ENCODE results near the gene POMC. TPM values are rescaled to one million over a fixed set of nuclear protein-coding genes. Genes with fewer than 3 reads are reported as not detected.

The POMC gene
- 1.0 TPM in 2 replicates for polyA plus RNA-seq (2013)

DNA sequence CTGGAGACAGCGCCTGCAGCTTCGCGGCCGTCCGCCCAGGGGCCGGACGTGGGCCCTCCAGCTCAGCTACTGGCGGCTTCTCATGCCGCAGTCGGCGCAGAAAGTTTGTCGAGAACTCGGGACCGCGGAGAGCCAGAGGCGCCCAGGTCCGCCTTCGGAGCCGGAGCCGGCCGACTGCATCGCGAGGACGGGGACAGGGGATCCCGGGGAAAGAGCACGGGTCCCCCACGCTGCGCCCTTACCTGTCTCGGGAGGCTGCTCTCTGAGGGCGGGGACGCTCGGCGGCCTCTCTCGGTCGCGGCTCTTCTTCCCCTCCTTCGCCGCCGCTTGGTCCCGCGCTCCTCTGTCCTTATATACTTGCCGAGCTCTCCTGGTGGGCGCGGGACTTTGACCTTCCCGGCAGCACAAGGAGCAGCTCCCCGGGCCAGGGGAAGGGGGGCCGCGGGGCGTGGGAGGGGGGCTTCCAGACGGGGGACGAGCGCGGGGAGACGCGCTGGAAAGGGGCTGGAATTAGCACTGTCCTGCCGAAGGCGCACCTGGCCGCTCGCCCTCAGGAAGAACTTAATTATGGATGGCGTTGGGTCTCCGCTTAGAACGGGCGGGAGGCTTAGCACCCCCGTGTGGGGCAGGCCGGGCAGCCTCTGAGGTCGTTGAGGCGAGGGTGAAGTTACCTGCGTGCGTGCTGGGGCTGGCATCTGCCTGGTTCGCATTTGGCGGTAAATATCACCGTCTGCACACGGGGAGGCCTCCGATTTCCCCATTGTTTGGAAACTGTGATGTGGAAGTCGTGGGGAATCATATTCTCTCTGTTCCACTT, at the start of gene POMC:
POMC (minus strand) TSS at position 325 of the 817 bp plus-strand sequence. CDS start 3,808 bp downstream, outside the sequence.
- Histone ChIP-seq H3K79me2 (ENCODE audit: control insufficient read depth, insufficient read depth, low read length, poor library complexity) (no peaks in the 10 kb centered on the region), H4K8ac (ENCODE audit: low read depth, low read length) (no peak within 1 kb of the TSS), H2BK12ac (ENCODE audit: low read length) (no peak within 1 kb of the TSS), H3K27ac (ENCODE audit: low read depth, low read length) (no peak within 1 kb of the TSS), H3K36me3 (ENCODE audit: control insufficient read depth in 1 of 2, insufficient read depth in 2 of 2, low read length in 2 of 2) (no peaks in the 10 kb centered on the region), H3K14ac (ENCODE audit: low read length) (no peak within 1 kb of the TSS), H3K18ac (ENCODE audit: low read length) (no peak within 1 kb of the TSS), H3K9ac (ENCODE audit: low read length) (no peak within 1 kb of the TSS), H2BK5ac (ENCODE audit: low read depth, low read length, poor library complexity) (no peak within 1 kb of the TSS), H3K27me3 (ENCODE audit: insufficient read depth, low read length) (peaks cover 22% of the 10 kb centered on the region), H2AFZ (ENCODE audit: insufficient read depth, low read length, poor library complexity) (peak within 1 kb of the TSS; percentile 81), H2AK5ac (ENCODE audit: low read length) (no peak within 1 kb of the TSS), H3K79me1 (ENCODE audit: low read length) (no peaks in the 10 kb centered on the region), H3K4ac (ENCODE audit: low read depth, low read length) (no peak within 1 kb of the TSS), H4K91ac (ENCODE audit: low read depth, low read length) (no peak within 1 kb of the TSS), H3K23ac (ENCODE audit: low read length) (no peak within 1 kb of the TSS), H3K4me1 (ENCODE audit: control insufficient read depth in 1 of 2, insufficient read depth in 2 of 2, low read length in 2 of 2) (peaks cover 2 to 3% of the 10 kb centered on the region in 2 experiments), H2BK120ac (ENCODE audit: insufficient read depth, low read length, poor library complexity) (no peak within 1 kb of the TSS), H3K9me3 (ENCODE audit: insufficient read depth, low read depth, low read length) (no peaks in the 10 kb centered on the region), H3K4me2 (ENCODE audit: low read length) (peak within 1 kb of the TSS; percentile 81), H4K12ac (ENCODE audit: low read depth, low read length) (no peak within 1 kb of the TSS), H3K4me3 (ENCODE audit: low read depth, low read length) (peak within 1 kb of the TSS; percentile 63)
- WGBS (ENCODE audit: extremely low coverage, insufficient coverage, insufficient read length), result no CpG with 5 or more reads among the region's 75 CpGs
- peak; percentile 29 to 60 for DNase-seq

DNA sequence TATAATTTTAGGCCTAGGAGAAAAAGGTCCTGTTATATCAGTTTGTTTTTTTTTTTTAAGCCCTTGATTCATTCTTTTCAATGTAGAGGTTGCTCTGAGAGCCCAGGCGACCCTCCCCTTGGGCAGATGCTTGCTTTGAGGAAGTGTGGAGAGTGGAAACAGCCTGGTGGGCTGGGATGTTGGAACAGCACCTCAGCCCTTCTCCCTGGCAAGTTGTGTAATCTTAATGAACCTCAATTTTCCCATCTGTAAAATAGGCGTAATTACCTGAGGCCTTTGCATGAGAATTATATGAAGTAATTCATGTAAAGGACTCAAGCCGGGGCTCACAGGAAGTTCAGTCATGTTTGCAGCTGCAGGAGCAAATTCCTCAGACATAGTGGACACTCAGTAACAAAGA, 49.7 kb upstream of the POMC start:
- Histone ChIP-seq H3K27me3 (ENCODE audit: insufficient read depth, low read length) (no peaks in the 10 kb centered on the region), H3K79me1 (ENCODE audit: low read length) (peaks cover 6% of the 10 kb centered on the region), H2BK5ac (ENCODE audit: low read depth, low read length, poor library complexity) (no peak overlapping the region), H2BK120ac (ENCODE audit: insufficient read depth, low read length, poor library complexity) (no peak overlapping the region), H2AFZ (ENCODE audit: insufficient read depth, low read length, poor library complexity) (no peak overlapping the region), H3K9me3 (ENCODE audit: insufficient read depth, low read depth, low read length) (no peaks in the 10 kb centered on the region), H3K18ac (ENCODE audit: low read length) (no peak overlapping the region), H3K79me2 (ENCODE audit: control insufficient read depth, insufficient read depth, low read length, poor library complexity) (no peaks in the 10 kb centered on the region), H3K4ac (ENCODE audit: low read depth, low read length) (no peak overlapping the region), H3K27ac (ENCODE audit: low read depth, low read length) (no peak overlapping the region), H3K23ac (ENCODE audit: low read length) (no peak overlapping the region), H3K4me1 (ENCODE audit: control insufficient read depth in 1 of 2, insufficient read depth in 2 of 2, low read length in 2 of 2) (peaks cover 0 to 4% of the 10 kb centered on the region in 2 experiments), H2AK5ac (ENCODE audit: low read length) (no peak overlapping the region), H3K36me3 (ENCODE audit: control insufficient read depth in 1 of 2, insufficient read depth in 2 of 2, low read length in 2 of 2) (no peaks in the 10 kb centered on the region), H3K14ac (ENCODE audit: low read length) (no peak overlapping the region), H3K9ac (ENCODE audit: low read length) (no peak overlapping the region), H4K91ac (ENCODE audit: low read depth, low read length) (no peak overlapping the region), H3K4me2 (ENCODE audit: low read length) (no peak overlapping the region), H2BK12ac (ENCODE audit: low read length) (no peak overlapping the region), H4K8ac (ENCODE audit: low read depth, low read length) (no peak overlapping the region), H3K4me3 (ENCODE audit: low read depth, low read length) (no peak overlapping the region), H4K12ac (ENCODE audit: low read depth, low read length) (no peak overlapping the region)
- no CpG with 5 or more reads among the region's 3 CpGs for WGBS (ENCODE audit: extremely low coverage, insufficient coverage, insufficient read length)
- DNase-seq, result no peak

DNA sequence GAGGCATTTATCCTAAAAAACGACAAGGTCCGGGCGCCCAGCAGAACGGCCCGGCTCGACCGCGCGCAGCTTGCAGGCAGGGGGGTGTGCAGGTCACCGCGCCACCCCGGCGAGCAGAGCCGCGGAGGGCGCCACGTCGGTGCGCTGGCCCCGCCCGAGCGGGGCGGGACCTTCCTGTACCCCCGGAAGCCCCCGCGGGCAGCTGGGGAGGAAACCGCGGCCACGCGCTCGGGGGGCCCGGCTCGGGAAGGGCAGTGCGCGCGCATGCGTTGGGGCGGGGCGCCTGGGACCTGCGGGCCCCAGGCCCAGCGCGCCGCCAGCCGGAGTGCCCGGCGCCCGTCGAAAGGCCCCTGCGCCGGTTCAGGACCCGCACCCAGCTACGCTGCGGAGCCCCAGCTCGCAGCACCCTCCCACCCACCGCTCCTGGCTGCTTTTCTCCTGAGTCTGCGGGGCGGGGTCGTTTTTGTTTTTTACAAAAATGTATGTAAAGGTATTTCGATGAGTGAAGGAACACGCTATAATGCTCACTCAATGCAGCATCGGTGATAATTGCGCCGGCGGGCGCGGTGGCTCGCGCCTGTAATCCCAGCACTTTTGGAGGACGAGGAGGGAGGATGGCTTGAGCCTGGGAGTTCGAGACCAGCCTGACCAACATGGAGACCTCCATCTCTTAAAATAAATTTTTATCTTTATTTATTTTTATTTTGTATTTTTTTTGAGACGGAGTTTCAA, 47.7 kb upstream of the POMC start:
- Histone ChIP-seq H4K12ac (ENCODE audit: low read depth, low read length) (peak overlapping the region; percentile 29), H3K27ac (ENCODE audit: low read depth, low read length) (no peak overlapping the region), H2AFZ (ENCODE audit: insufficient read depth, low read length, poor library complexity) (peak overlapping the region; percentile 83), H4K8ac (ENCODE audit: low read depth, low read length) (peak overlapping the region; percentile 88), H2BK12ac (ENCODE audit: low read length) (no peak overlapping the region), H3K79me2 (ENCODE audit: control insufficient read depth, insufficient read depth, low read length, poor library complexity) (no peaks in the 10 kb centered on the region), H3K14ac (ENCODE audit: low read length) (peak overlapping the region; percentile 69), H2BK5ac (ENCODE audit: low read depth, low read length, poor library complexity) (peak overlapping the region; percentile 70), H3K4me1 (ENCODE audit: control insufficient read depth in 1 of 2, insufficient read depth in 2 of 2, low read length in 2 of 2) (peaks cover 0 to 4% of the 10 kb centered on the region in 2 experiments), H3K23ac (ENCODE audit: low read length) (no peak overlapping the region), H3K9me3 (ENCODE audit: insufficient read depth, low read depth, low read length) (no peaks in the 10 kb centered on the region), H3K9ac (ENCODE audit: low read length) (peak overlapping the region; percentile 87), H3K4me2 (ENCODE audit: low read length) (peak overlapping the region; percentile 91), H3K4me3 (ENCODE audit: low read depth, low read length) (peak overlapping the region; percentile 73), H3K27me3 (ENCODE audit: insufficient read depth, low read length) (no peaks in the 10 kb centered on the region), H3K36me3 (ENCODE audit: control insufficient read depth in 1 of 2, insufficient read depth in 2 of 2, low read length in 2 of 2) (no peaks in the 10 kb centered on the region), H2BK120ac (ENCODE audit: insufficient read depth, low read length, poor library complexity) (peak overlapping the region; percentile 61), H3K4ac (ENCODE audit: low read depth, low read length) (peak overlapping the region; percentile 56), H3K79me1 (ENCODE audit: low read length) (peaks cover 6% of the 10 kb centered on the region), H2AK5ac (ENCODE audit: low read length) (no peak overlapping the region), H4K91ac (ENCODE audit: low read depth, low read length) (peak overlapping the region; percentile 58), H3K18ac (ENCODE audit: low read length) (peak overlapping the region; percentile 50)
- DNase-seq, result peak; percentile 46 to 59
- no CpG with 5 or more reads among the region's 71 CpGs for WGBS (ENCODE audit: extremely low coverage, insufficient coverage, insufficient read length)

DNA sequence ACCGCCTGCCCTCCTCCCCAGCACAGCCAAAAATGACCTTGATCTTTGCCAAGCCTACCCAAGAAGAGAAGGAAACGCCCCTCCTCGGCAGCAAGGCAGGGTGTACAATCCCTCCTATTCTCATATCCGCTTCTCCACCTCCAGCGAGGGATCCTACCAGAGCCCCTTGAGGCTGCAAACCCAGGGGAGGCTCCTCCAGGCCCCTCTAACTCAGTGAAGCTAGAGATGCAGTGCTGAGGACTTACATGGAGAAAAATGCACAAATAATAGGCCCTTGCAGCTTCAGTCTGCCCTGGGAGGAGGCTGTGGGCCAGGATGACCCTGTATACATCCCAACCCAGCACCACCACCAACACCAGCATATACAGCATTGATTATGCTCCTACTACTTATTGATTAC, 46.9 kb upstream of the POMC start:
- Histone ChIP-seq H3K14ac (ENCODE audit: low read length) (no peak overlapping the region), H3K36me3 (ENCODE audit: control insufficient read depth in 1 of 2, insufficient read depth in 2 of 2, low read length in 2 of 2) (no peaks in the 10 kb centered on the region), H2BK120ac (ENCODE audit: insufficient read depth, low read length, poor library complexity) (no peak overlapping the region), H2AK5ac (ENCODE audit: low read length) (no peak overlapping the region), H2BK5ac (ENCODE audit: low read depth, low read length, poor library complexity) (no peak overlapping the region), H3K23ac (ENCODE audit: low read length) (no peak overlapping the region), H3K18ac (ENCODE audit: low read length) (no peak overlapping the region), H2BK12ac (ENCODE audit: low read length) (no peak overlapping the region), H3K4me3 (ENCODE audit: low read depth, low read length) (no peak overlapping the region), H3K9ac (ENCODE audit: low read length) (no peak overlapping the region), H3K79me1 (ENCODE audit: low read length) (peaks cover 6% of the 10 kb centered on the region), H3K9me3 (ENCODE audit: insufficient read depth, low read depth, low read length) (no peaks in the 10 kb centered on the region), H3K27ac (ENCODE audit: low read depth, low read length) (no peak overlapping the region), H2AFZ (ENCODE audit: insufficient read depth, low read length, poor library complexity) (no peak overlapping the region), H4K8ac (ENCODE audit: low read depth, low read length) (no peak overlapping the region), H3K4ac (ENCODE audit: low read depth, low read length) (no peak overlapping the region), H4K12ac (ENCODE audit: low read depth, low read length) (no peak overlapping the region), H3K4me1 (ENCODE audit: control insufficient read depth in 1 of 2, insufficient read depth in 2 of 2, low read length in 2 of 2) (peaks cover 0 to 4% of the 10 kb centered on the region in 2 experiments), H3K4me2 (ENCODE audit: low read length) (peak overlapping the region; percentile 91), H3K27me3 (ENCODE audit: insufficient read depth, low read length) (no peaks in the 10 kb centered on the region), H3K79me2 (ENCODE audit: control insufficient read depth, insufficient read depth, low read length, poor library complexity) (no peaks in the 10 kb centered on the region), H4K91ac (ENCODE audit: low read depth, low read length) (no peak overlapping the region)
- no CpG with 5 or more reads among the region's 5 CpGs for WGBS (ENCODE audit: extremely low coverage, insufficient coverage, insufficient read length)
- no peak for DNase-seq
